PFSK-1 (cell line): ENCODE data around the gene CCDC69.

Experiments
- POLR2AphosphoS5 ChIP-seq: IDR thresholded peaks from 2 replicates; pipeline ENCODE4 v1.6.1; 2012; ENCODE audit warnings: low read depth, mild to moderate bottlenecking, control low read depth, low read length, moderate library complexity
- TAF1 ChIP-seq: IDR thresholded peaks from 2 replicates; pipeline ENCODE4 v1.6.1; 2012; ENCODE audit warnings: low read length, control low read depth, borderline replicate concordance; ENCODE audit not compliant: insufficient read depth
- TF ChIP-seq, protein P1 (sequence below), 2 experiments: IDR thresholded peaks; 2 replicates each; pipeline versions ENCODE4 v1.6.1 to v1.8.0; 2011 to 2012; ENCODE audit warnings: low read depth in 2 of 2, low read length in 2 of 2, control low read depth in 1 of 2, inconsistent platforms in 1 of 2, mild to moderate bottlenecking in 1 of 2, moderate library complexity in 1 of 2; ENCODE audit not compliant: insufficient read depth in 1 of 2

DNA sequence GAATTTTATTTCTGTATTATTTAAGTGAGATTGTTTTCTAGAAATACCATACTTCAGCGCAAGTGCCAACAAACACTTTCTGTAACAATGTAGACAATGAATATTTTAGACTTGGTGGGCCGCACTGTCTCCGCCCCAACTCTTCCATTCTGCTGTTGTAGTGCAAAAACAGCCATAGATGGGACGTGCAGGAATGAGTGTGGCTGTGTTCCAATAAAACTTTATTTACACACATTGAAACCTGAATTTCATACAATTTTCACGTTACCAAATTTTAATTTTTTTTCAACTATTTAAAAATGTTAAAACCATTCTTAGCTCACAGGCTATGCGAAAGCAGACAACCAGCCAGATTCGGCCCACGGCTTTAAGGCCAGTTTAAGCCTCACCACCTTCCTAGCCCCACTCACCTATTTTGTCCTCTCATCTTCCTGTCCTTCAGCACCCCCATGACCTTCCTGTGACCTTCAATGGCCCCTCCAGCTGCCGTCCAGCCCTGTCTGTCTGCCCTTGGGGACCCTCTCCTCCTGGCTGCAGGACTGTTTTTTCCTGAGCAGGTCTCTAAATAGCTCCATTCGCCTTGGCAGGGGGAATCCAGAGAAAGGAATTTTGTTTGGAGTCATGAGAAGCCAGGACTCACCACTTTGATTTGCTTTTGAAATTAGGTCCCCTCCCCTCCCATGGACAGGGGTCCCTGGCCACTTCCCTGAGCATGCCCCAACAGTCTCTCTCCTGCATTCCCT lies 55.1 kb downstream of the CCDC69 start:
- TF ChIP-seq, protein P1, sequence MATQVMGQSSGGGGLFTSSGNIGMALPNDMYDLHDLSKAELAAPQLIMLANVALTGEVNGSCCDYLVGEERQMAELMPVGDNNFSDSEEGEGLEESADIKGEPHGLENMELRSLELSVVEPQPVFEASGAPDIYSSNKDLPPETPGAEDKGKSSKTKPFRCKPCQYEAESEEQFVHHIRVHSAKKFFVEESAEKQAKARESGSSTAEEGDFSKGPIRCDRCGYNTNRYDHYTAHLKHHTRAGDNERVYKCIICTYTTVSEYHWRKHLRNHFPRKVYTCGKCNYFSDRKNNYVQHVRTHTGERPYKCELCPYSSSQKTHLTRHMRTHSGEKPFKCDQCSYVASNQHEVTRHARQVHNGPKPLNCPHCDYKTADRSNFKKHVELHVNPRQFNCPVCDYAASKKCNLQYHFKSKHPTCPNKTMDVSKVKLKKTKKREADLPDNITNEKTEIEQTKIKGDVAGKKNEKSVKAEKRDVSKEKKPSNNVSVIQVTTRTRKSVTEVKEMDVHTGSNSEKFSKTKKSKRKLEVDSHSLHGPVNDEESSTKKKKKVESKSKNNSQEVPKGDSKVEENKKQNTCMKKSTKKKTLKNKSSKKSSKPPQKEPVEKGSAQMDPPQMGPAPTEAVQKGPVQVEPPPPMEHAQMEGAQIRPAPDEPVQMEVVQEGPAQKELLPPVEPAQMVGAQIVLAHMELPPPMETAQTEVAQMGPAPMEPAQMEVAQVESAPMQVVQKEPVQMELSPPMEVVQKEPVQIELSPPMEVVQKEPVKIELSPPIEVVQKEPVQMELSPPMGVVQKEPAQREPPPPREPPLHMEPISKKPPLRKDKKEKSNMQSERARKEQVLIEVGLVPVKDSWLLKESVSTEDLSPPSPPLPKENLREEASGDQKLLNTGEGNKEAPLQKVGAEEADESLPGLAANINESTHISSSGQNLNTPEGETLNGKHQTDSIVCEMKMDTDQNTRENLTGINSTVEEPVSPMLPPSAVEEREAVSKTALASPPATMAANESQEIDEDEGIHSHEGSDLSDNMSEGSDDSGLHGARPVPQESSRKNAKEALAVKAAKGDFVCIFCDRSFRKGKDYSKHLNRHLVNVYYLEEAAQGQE (IDR thresholded peaks at IDR 0.05; ENCODE audit: insufficient read depth in 1 of 2, low read depth in 2 of 2, low read length in 2 of 2) = no peak
- no peak for TF ChIP-seq POLR2AphosphoS5
- no peak for TF ChIP-seq TAF1
